22Rv1 (cell line): Measurements from ENCODE around the gene CRISP2.

Source experiments
- H3K27ac ChIP-seq: fragments of 450-650 bp; 2 replicates; pipeline ENCODE4 v1.5.1; 2017
- ZFX ChIP-seq: fragments of 450-650 bp; IDR thresholded peaks from 2 replicates; pipeline ENCODE4 v1.6.1; 2017; ENCODE audit warnings: antibody characterized with exemption, borderline replicate concordance
- TF ChIP-seq, protein P1 (sequence below): fragments of 450-650 bp; IDR thresholded peaks from 2 replicates; pipeline ENCODE4 v1.5.1; 2017; ENCODE audit warnings: mild to moderate bottlenecking

The CRISP2 gene

DNA sequence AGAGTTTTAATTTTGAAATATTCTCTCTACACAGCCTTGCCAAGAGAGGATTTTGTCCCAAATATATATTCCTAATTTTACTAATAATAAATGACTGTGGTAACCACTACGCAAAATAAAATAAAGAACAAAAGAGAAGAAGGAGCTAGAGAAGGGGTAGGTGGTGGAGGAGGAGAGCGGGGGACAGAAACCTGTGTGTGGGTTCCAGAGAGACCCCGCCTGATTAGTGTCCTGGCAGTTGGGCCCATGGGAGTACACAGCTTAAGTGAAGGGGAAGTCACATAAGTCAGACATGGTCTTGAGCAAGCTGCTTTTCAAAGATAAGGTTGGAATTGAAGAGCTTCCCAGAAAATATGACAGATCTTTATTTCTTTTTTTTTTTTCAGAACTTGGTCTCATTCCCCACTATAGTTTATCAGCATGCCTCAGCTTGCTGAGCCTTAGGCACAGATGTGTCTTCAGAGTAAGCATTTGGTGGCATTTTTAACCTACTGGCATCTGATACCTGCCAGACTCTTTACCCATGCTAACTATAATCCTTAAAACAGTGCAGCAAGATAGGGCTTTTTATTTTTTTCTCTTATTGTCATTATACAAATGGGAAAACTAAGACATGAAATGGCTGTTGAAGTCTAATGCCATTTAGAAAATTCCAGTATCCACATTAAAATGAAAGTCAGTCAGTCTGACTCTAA, 67.1 kb downstream of the CRISP2 start:
- TF ChIP-seq ZFX = no peak
- TF ChIP-seq, protein P1, sequence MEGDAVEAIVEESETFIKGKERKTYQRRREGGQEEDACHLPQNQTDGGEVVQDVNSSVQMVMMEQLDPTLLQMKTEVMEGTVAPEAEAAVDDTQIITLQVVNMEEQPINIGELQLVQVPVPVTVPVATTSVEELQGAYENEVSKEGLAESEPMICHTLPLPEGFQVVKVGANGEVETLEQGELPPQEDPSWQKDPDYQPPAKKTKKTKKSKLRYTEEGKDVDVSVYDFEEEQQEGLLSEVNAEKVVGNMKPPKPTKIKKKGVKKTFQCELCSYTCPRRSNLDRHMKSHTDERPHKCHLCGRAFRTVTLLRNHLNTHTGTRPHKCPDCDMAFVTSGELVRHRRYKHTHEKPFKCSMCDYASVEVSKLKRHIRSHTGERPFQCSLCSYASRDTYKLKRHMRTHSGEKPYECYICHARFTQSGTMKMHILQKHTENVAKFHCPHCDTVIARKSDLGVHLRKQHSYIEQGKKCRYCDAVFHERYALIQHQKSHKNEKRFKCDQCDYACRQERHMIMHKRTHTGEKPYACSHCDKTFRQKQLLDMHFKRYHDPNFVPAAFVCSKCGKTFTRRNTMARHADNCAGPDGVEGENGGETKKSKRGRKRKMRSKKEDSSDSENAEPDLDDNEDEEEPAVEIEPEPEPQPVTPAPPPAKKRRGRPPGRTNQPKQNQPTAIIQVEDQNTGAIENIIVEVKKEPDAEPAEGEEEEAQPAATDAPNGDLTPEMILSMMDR = no peak
- no peak overlapping the region for H3K27ac ChIP-seq

DNA sequence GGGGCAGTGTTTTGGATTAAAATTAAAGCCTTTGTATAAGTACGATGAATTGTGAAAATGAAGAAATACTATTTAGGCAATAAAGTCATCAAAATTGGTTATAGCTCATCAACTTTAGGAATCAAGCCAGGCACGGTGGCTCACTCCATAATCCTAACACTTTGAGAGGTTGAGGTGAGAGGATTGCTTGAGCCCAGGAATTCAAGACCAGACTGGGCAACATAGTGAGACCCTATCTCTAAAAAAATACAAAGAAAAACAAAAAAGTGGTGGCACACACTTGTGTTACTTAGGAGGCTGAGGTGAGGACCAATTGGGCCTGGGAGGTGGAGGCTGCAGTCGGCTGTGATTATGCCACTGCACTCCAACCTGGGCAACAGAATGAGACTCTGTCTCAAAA, 68.2 kb downstream of the CRISP2 start:
- TF ChIP-seq ZFX = no peak
- TF ChIP-seq, protein P1 = no peak
- H3K27ac ChIP-seq = no peak overlapping the region
